H1 (cell line): ENCODE measurements around the gene KRTAP10-3. TPM values are rescaled to one million over a fixed set of nuclear protein-coding genes. Genes with fewer than 3 reads are reported as not detected.

ENCODE experiments used
- CREB1 ChIP-seq: IDR thresholded peaks from 2 replicates; pipeline ENCODE4 v1.6.1; 2012; ENCODE audit warnings: inconsistent platforms
- CTCF ChIP-seq, 3 experiments: IDR thresholded peaks; 1 replicate in 2 of 3; 2 replicates in 1 of 3; pipeline versions ENCODE4 v1.5.1 to v1.6.1; 2011; ENCODE audit warnings: low read length in 3 of 3, mild to moderate bottlenecking in 3 of 3, inconsistent platforms in 2 of 3, low read depth in 1 of 3, moderate library complexity in 1 of 3; ENCODE audit not compliant: insufficient read depth in 1 of 3; ENCODE audit errors: control extremely low read depth in 1 of 3
- JUN ChIP-seq: IDR thresholded peaks from 2 replicates; pipeline ENCODE4 v1.6.1; 2011; ENCODE audit warnings: low read depth, mild to moderate bottlenecking, improper control_type of control experiment, low read length
- KDM5A ChIP-seq: fragments of 200-600 bp; IDR thresholded peaks from 2 replicates; pipeline ENCODE4 v1.7.1; 2012; ENCODE audit warnings: mild to moderate bottlenecking, low read length, inconsistent platforms, mixed read lengths
- NRF1 ChIP-seq: IDR thresholded peaks from 2 replicates; pipeline ENCODE4 v1.6.1; 2011; ENCODE audit warnings: mild to moderate bottlenecking, low read depth, low read length, improper control_type of control experiment
- RAD21 ChIP-seq, 2 experiments: IDR thresholded peaks in 1 of 2; conservative IDR thresholded peaks in 1 of 2; 2 replicates each; pipeline ENCODE4 v1.6.1; 2011; ENCODE audit warnings: low read depth in 2 of 2, low read length in 2 of 2, improper control_type of control experiment in 1 of 2, inconsistent platforms in 1 of 2, mild to moderate bottlenecking in 1 of 2, moderate library complexity in 1 of 2
- RXRA ChIP-seq: IDR thresholded peaks from 2 replicates; pipeline ENCODE4 v1.6.1; 2011; ENCODE audit warnings: low read depth, mild to moderate bottlenecking, low read length, moderate library complexity; ENCODE audit not compliant: insufficient read depth
- SIRT6 ChIP-seq: IDR thresholded peaks from one replicate; pipeline ENCODE4 v1.7.1; 2012; ENCODE audit warnings: low read length, inconsistent platforms
- TAF1 ChIP-seq: IDR thresholded peaks from 2 replicates; pipeline ENCODE4 v1.6.1; 2011; ENCODE audit warnings: mild to moderate bottlenecking, low read depth, low read length
- polyA plus RNA-seq, 7 experiments: library from polyadenylated mRNA; depleted of rRNA in 3 of 7; stranded (reverse) in 5 of 7; unstranded in 2 of 7; fragments of >200 nt in 5 of 7; fragments of 200-250 nt in 2 of 7; gene quantifications; 1 replicate in 5 of 7; 2 replicates in 1 of 7; 4 replicates in 1 of 7; pipeline versions ENCODE4 v1.2.1 to v1.2.3, GENCODE V29; 2011 to 2013; ENCODE audit warnings: missing spikeins in 2 of 7, mixed read lengths in 2 of 7
- total RNA-seq: library from RNA; stranded (reverse); fragmentation: NEBNext Ultra II Directional; extraction: Animal tissue kit (Norgen Biotek cat#: 25700); gene quantifications from 2 replicates; pipeline ENCODE4 v1.2.1, GENCODE V29; 2021

Gene KRTAP10-3
- total and polyA plus RNA-seq, 2 of the 8 experiments (the other 6 are each of a cell fraction or from before 2014, with no cell fraction given), result not detected

- no peak for TF ChIP-seq SIRT6
- no peak for TF ChIP-seq CTCF (IDR thresholded peaks at IDR 0.05; ENCODE audit: control extremely low read depth in 1 of 3, insufficient read depth in 1 of 3, low read depth in 1 of 3, low read length in 3 of 3)
- no peak for TF ChIP-seq CREB1
- no peak for TF ChIP-seq TAF1
- no peak for TF ChIP-seq NRF1
- TF ChIP-seq KDM5A, result no peak
- no peak for TF ChIP-seq RXRA
- no peak for TF ChIP-seq RAD21 (IDR thresholded peaks at IDR 0.05 in 1 of 2, conservative IDR thresholded peaks at IDR 0.05 in 1 of 2; ENCODE audit: low read depth in 2 of 2, low read length in 2 of 2)
- no peak for TF ChIP-seq JUN
- TF ChIP-seq, all 59 proteins: peak for 0
These were observed 30.5 kb downstream of the KRTAP10-3 start (continued) for GRCh38 chr21:44527983-44528633.
